HL-60 (cell line): ENCODE data around the gene TRUB1.

Source experiments
- DNase-seq, 2 experiments: peaks; one replicate each; pipeline ENCODE4 v3.0.0-alpha.2; 2010 to 2020; ENCODE audit warnings: low read depth in 1 of 2, low spot score in 1 of 2
- H3K27ac ChIP-seq: fragments of 250-450 bp; sonication (Bioruptor Pico); replicated peaks from 2 replicates; pipeline ENCODE4 v1.5.1; 2020; ENCODE audit warnings: mild to moderate bottlenecking, moderate library complexity
- H3K27me3 ChIP-seq: fragments of 250-450 bp; sonication (Bioruptor Pico); 2 replicates; pipeline ENCODE4 v1.5.1; 2021; ENCODE audit warnings: mild to moderate bottlenecking, moderate library complexity; ENCODE audit not compliant: insufficient read depth, poor library complexity, severe bottlenecking
- H3K4me3 ChIP-seq: replicated peaks from 2 replicates; pipeline ENCODE4 v1.5.1; 2011; ENCODE audit warnings: mild to moderate bottlenecking, control low read depth, low read length; ENCODE audit not compliant: insufficient read depth
- GABPA ChIP-seq: IDR thresholded peaks from 2 replicates; pipeline ENCODE4 v1.6.1; 2012; ENCODE audit warnings: low read depth
- POLR2AphosphoS5 ChIP-seq: IDR thresholded peaks from 2 replicates; pipeline ENCODE4 v1.6.1; 2012; ENCODE audit warnings: low read depth
- SPI1 ChIP-seq: IDR thresholded peaks from 2 replicates; pipeline ENCODE4 v1.6.1; 2012; ENCODE audit warnings: low read depth, mild to moderate bottlenecking, borderline replicate concordance
- TF ChIP-seq, protein P1 (sequence below): IDR thresholded peaks from one replicate; pipeline ENCODE4 v1.5.1; 2011; ENCODE audit warnings: low read length, control low read depth, inconsistent platforms; ENCODE audit not compliant: insufficient read depth
- TF ChIP-seq, protein P2 (sequence below): IDR thresholded peaks from 2 replicates; pipeline ENCODE4 v1.6.1; 2012; ENCODE audit warnings: low read depth; ENCODE audit not compliant: insufficient replicate concordance

TRUB1 gene

GRCh38 chr10:114990991-114991390, 53.0 kb downstream of the TRUB1 start:
- Histone ChIP-seq H3K27me3 (no peaks in the 10 kb centered on the region), H3K4me3 (no peak overlapping the region), H3K27ac (no peak overlapping the region)
- DNase-seq: no peak
- TF ChIP-seq, protein P1, sequence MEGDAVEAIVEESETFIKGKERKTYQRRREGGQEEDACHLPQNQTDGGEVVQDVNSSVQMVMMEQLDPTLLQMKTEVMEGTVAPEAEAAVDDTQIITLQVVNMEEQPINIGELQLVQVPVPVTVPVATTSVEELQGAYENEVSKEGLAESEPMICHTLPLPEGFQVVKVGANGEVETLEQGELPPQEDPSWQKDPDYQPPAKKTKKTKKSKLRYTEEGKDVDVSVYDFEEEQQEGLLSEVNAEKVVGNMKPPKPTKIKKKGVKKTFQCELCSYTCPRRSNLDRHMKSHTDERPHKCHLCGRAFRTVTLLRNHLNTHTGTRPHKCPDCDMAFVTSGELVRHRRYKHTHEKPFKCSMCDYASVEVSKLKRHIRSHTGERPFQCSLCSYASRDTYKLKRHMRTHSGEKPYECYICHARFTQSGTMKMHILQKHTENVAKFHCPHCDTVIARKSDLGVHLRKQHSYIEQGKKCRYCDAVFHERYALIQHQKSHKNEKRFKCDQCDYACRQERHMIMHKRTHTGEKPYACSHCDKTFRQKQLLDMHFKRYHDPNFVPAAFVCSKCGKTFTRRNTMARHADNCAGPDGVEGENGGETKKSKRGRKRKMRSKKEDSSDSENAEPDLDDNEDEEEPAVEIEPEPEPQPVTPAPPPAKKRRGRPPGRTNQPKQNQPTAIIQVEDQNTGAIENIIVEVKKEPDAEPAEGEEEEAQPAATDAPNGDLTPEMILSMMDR: no peak
- TF ChIP-seq, protein P2, sequence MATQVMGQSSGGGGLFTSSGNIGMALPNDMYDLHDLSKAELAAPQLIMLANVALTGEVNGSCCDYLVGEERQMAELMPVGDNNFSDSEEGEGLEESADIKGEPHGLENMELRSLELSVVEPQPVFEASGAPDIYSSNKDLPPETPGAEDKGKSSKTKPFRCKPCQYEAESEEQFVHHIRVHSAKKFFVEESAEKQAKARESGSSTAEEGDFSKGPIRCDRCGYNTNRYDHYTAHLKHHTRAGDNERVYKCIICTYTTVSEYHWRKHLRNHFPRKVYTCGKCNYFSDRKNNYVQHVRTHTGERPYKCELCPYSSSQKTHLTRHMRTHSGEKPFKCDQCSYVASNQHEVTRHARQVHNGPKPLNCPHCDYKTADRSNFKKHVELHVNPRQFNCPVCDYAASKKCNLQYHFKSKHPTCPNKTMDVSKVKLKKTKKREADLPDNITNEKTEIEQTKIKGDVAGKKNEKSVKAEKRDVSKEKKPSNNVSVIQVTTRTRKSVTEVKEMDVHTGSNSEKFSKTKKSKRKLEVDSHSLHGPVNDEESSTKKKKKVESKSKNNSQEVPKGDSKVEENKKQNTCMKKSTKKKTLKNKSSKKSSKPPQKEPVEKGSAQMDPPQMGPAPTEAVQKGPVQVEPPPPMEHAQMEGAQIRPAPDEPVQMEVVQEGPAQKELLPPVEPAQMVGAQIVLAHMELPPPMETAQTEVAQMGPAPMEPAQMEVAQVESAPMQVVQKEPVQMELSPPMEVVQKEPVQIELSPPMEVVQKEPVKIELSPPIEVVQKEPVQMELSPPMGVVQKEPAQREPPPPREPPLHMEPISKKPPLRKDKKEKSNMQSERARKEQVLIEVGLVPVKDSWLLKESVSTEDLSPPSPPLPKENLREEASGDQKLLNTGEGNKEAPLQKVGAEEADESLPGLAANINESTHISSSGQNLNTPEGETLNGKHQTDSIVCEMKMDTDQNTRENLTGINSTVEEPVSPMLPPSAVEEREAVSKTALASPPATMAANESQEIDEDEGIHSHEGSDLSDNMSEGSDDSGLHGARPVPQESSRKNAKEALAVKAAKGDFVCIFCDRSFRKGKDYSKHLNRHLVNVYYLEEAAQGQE: no peak

- DNase-seq: no peak
- TF ChIP-seq POLR2AphosphoS5: no peak
- TF ChIP-seq, protein P1: no peak
- no peak for TF ChIP-seq SPI1
- TF ChIP-seq GABPA: no peak
- TF ChIP-seq, protein P2: no peak
- Histone ChIP-seq H3K4me3 (no peak overlapping the region), H3K27ac (no peak overlapping the region), H3K27me3 (no peaks in the 10 kb centered on the region)
These were observed 54.3 kb downstream of the TRUB1 start for GRCh38 chr10:114992189-114992775.

DNA sequence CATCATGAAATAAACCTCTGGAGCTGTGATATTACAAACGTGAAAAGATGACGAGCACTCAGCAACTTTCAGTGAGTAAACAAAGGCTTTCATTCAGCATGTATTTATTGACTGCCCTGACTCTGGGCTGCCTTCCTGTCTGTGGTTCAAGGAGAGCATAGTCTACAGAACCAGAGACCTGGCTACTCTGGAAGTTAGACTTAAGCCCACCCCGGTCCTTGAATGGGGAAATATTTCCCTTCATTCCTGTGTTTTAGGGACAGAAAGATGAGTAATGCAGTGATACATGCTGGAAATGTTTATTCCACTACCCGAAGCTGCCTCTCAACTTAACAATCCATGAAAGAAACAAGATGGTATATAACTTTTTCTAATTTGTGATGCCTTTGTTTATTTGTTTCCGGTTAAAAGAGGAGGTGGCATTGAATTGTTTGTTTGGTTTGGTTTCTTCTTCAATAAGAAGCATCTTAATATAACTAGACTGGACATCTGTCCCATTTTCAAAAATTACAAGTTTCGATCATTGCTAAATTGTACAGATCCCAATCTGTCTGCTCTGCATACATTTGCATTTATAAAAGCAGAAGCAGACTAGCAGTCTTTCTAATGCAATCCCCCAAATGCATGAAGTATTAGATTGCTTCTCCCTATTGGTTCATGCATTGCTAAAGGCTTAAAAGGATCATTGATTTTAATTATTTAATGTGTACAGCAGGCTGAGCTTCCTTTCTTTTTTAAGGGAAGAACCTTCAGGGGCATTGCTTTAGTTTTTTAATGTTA, 57.7 kb downstream of the TRUB1 start:
- TF ChIP-seq POLR2AphosphoS5 (no peak), GABPA (no peak), SPI1 (no peak)
- TF ChIP-seq, protein P1: no peak
- TF ChIP-seq, protein P2: no peak
- Histone ChIP-seq H3K27ac (no peak overlapping the region), H3K4me3 (no peak overlapping the region), H3K27me3 (no peaks in the 10 kb centered on the region)
- DNase-seq: no peak
